Measurements from ENCODE around the gene MYO1E. TPM values are rescaled to one million over a fixed set of nuclear protein-coding genes. Genes with fewer than 3 reads are reported as not detected.

MYO1E gene
- total and polyA plus RNA-seq, 2 of the 8 experiments (the other 6 are each of a cell fraction or from before 2014, with no cell fraction given) = 19.6 to 142 TPM

GRCh38 chr15:59176653-59177316 is 195.9 kb downstream of the MYO1E start:
- no peak for TF ChIP-seq CEBPB (IDR thresholded peaks at IDR 0.05; ENCODE audit: low read depth, low read length)
- TF ChIP-seq EP300 (IDR thresholded peaks at IDR 0.05; ENCODE audit: borderline replicate concordance in 1 of 2, low read depth in 2 of 2, low read length in 2 of 2) = no peak
- no peak for TF ChIP-seq CHD2 (IDR thresholded peaks at IDR 0.05; ENCODE audit: low read length)
- no peak for TF ChIP-seq TBP (IDR thresholded peaks at IDR 0.05; ENCODE audit: low read depth, low read length)
- no peak for TF ChIP-seq KDM4A (IDR thresholded peaks at IDR 0.05; ENCODE audit: low read depth, low read length, severe bottlenecking)
- CTCF ChIA-PET (ENCODE audit: partially characterized antibody) = interaction anchor here (0.8 to 1.6 kb wide), 2 partner anchors 301 to 323 kb away, joined by 3 to 5 read pairs; no protein-coding TSS in a partner anchor
- POLR2A ChIA-PET (ENCODE audit: partially characterized antibody) = no interaction called here
- Histone ChIP-seq H3K9ac (replicated peaks in 1 of 4; ENCODE audit: extremely low read depth in 1 of 4, low read depth in 3 of 4, low read length in 3 of 4) (no peak overlapping the region), H3K27ac (ENCODE audit: low read depth, low read length) (no peak overlapping the region), H2BK5ac (ENCODE audit: low read depth, low read length) (no peak overlapping the region), H3K4me1 (replicated peaks in 1 of 4; ENCODE audit: control insufficient read depth in 3 of 4, insufficient read depth in 4 of 4, low read length in 3 of 4) (no peaks in the 10 kb centered on the region), H3K56ac (replicated peaks; ENCODE audit: insufficient read length, low read depth, low read length) (no peak overlapping the region), H4K8ac (ENCODE audit: extremely low read depth, insufficient read depth, low read length) (peak overlapping the region; percentile 36; the same call in 1 of the 2 replicates), H3K27me3 (replicated peaks in 1 of 4; ENCODE audit: control insufficient read depth in 3 of 4, extremely low read depth in 1 of 4, insufficient read depth in 3 of 4, low read length in 3 of 4) (no peaks in the 10 kb centered on the region), H3K23me2 (ENCODE audit: low read depth, low read length) (no peaks in the 10 kb centered on the region), H3K4ac (replicated peaks; ENCODE audit: insufficient read length, low read depth, low read length) (no peak overlapping the region), H2BK120ac (replicated peaks; ENCODE audit: low read depth, low read length) (no peak overlapping the region), H4K91ac (replicated peaks; ENCODE audit: insufficient read length, low read length) (no peak overlapping the region), H3K14ac (ENCODE audit: insufficient read length) (no peak overlapping the region), H2AFZ (ENCODE audit: low read length) (no peak overlapping the region), H3K18ac (ENCODE audit: extremely low read depth, low read length) (no peak overlapping the region), H3K23ac (ENCODE audit: insufficient read length) (no peak overlapping the region), H4K20me1 (replicated peaks in 1 of 2; ENCODE audit: control insufficient read depth in 1 of 2, insufficient read depth in 2 of 2, low read length in 2 of 2) (peaks cover 0 to 1% of the 10 kb centered on the region in 2 experiments), H3K9me3 (ENCODE audit: insufficient read depth in 2 of 2, low read depth in 1 of 2, low read length in 1 of 2) (peaks cover 0 to 1% of the 10 kb centered on the region in 2 experiments; a peak in 1 of 4 replicates), H3K79me1 (ENCODE audit: low read depth, low read length) (no peaks in the 10 kb centered on the region), H2BK12ac (ENCODE audit: low read depth, low read length) (no peak overlapping the region), H2BK15ac (ENCODE audit: low read length) (no peak overlapping the region), H3K4me3 (ENCODE audit: extremely low read depth in 1 of 4, insufficient read depth in 2 of 4, low read depth in 3 of 4, low read length in 4 of 4) (no peak overlapping the region), H2AK5ac (ENCODE audit: low read depth, low read length) (no peak overlapping the region), H3K79me2 (ENCODE audit: control insufficient read depth in 1 of 2, insufficient read depth in 2 of 2, low read length in 2 of 2) (no peaks in the 10 kb centered on the region), H3K36me3 (ENCODE audit: control insufficient read depth in 2 of 4, insufficient read depth in 4 of 4, low read length in 3 of 4) (peaks cover 2 to 28% (median 9%) of the 10 kb centered on the region in 4 experiments; a peak in 6 of 8 replicates), H2BK20ac (ENCODE audit: low read length) (no peak overlapping the region), H4K5ac (ENCODE audit: insufficient read length, low read depth, low read length) (no peak overlapping the region), H3K4me2 (ENCODE audit: insufficient read depth in 1 of 2, low read depth in 2 of 2, low read length in 2 of 2) (no peak overlapping the region)
- FAIRE-seq (no peak), DNase-seq (ENCODE audit: low read depth in 1 of 2, low spot score in 2 of 2) (no peak)
- WGBS, 2 experiments (ENCODE audit: extremely low coverage in 1 of 2, insufficient coverage in 1 of 2, insufficient read length in 1 of 2, insufficient replicate concordance in 2 of 2, low coverage in 1 of 2, low lambda C conversion rate in 2 of 2, missing lambda C conversion rate in 1 of 2) = 90% methylated on average over 9 of the region's 9 CpGs; no CpG with 5 or more reads in 1 of the 2 experiments
